HG02852 (cell line): ENCODE data around the gene PCDHA13.
"Not testable (repeated sequence)": the region's sequence is repeated elsewhere in the genome, so short reads cannot be mapped to it uniquely, and the experiment has no call there.

Experiments
- ATAC-seq: cut with Tn5 transposase; IDR thresholded peaks from one replicate; pipeline ENCODE4 v1.9.1; 2021; ENCODE audit warnings: mild to moderate bottlenecking, moderate library complexity; ENCODE audit not compliant: unreplicated experiment

Gene PCDHA13

GRCh38 chr5:140881889-140882590 lies at the start of gene PCDHA13:
Gene PCDHA13 (plus strand): TSS chr5:140882124. CDS start chr5:140882269, 145 bp downstream.
- ATAC-seq, result no peak

- ATAC-seq, result no peak
These were observed 47.9 kb upstream of the PCDHA13 start, which contains the start of gene PCDHA7 for GRCh38 chr5:140833993-140834392. Gene PCDHA7 (plus strand): TSS chr5:140834269. CDS start chr5:140834384, 115 bp downstream.

GRCh38 chr5:140834439-140835008 lies 47.4 kb upstream of the PCDHA13 start:
- ATAC-seq, result not testable (repeated sequence)

GRCh38 chr5:140835622-140836510 lies 46.1 kb upstream of the PCDHA13 start:
- no peak for ATAC-seq

GRCh38 chr5:140840978-140841962 lies 40.7 kb upstream of the PCDHA13 start, which contains the start of gene PCDHA8:
Gene PCDHA8 (plus strand): TSS chr5:140841187. CDS start chr5:140841322, 135 bp downstream.
- ATAC-seq, result no peak

GRCh38 chr5:140842798-140843733 lies 38.9 kb upstream of the PCDHA13 start:
- ATAC-seq, result no peak

GRCh38 chr5:140848139-140849102 lies 33.5 kb upstream of the PCDHA13 start, which contains the start of gene PCDHA9:
Gene PCDHA9 (plus strand): TSS chr5:140848382. CDS start chr5:140848496, 114 bp downstream.
- not testable (repeated sequence) for ATAC-seq

- not testable (repeated sequence) for ATAC-seq
These were observed 31.9 kb upstream of the PCDHA13 start for GRCh38 chr5:140849831-140850634.

GRCh38 chr5:140855772-140856674 lies 25.9 kb upstream of the PCDHA13 start, which contains the start of gene PCDHA10:
Gene PCDHA10 (plus strand): TSS chr5:140855897. CDS start chr5:140856049, 152 bp downstream.
- ATAC-seq, result no peak

GRCh38 chr5:140857177-140857986 lies 24.5 kb upstream of the PCDHA13 start:
- no peak for ATAC-seq

- no peak for ATAC-seq
These were observed 24.0 kb upstream of the PCDHA13 start for GRCh38 chr5:140857987-140858240.

- no peak for ATAC-seq
These were observed 19.3 kb upstream of the PCDHA13 start for GRCh38 chr5:140862441-140863295.

GRCh38 chr5:140868721-140869554 lies 13.0 kb upstream of the PCDHA13 start, which contains the start of gene PCDHA11:
Gene PCDHA11 (plus strand): TSS chr5:140868957. CDS start chr5:140869104, 147 bp downstream.
- ATAC-seq, result no peak
